ENCODE measurements around the gene FOLR3.
"Not testable (repeated sequence)": the region's sequence is repeated elsewhere in the genome, so short reads cannot be mapped to it uniquely, and the experiment has no call there.

FOLR3 gene

DNA sequence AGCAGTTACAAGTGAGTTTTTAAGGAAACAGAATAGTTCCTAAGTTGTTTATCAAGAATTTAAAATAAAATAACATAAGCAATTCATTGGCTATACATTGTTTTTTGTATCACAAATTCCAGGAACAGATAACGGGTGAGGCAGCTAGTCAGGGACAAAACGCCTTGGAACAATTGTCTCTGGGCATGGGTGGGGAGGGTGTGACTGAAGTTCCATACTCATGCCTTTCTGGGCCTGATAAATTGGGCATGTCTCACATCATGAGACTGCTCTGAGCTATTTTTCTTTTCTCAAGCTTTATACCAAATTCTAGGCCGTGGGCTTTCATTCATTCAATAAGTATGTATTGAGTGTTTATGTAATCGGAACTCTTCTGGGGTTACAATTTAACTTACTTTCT lies 21.6 kb downstream of the FOLR3 start:
- H3K27ac ChIP-seq (ENCODE audit: insufficient read depth, low read length, poor library complexity, severe bottlenecking): no peak overlapping the region
- H3K4me3 ChIP-seq (ENCODE audit: insufficient read depth, low read depth, low read length, poor library complexity, severe bottlenecking): no peak overlapping the region
- no peaks in the 10 kb centered on the region for H3K4me1 ChIP-seq (ENCODE audit: control insufficient read depth, insufficient read depth, low read length, poor library complexity, severe bottlenecking)
- no peaks in the 10 kb centered on the region for H3K36me3 ChIP-seq (ENCODE audit: control insufficient read depth, insufficient read depth, low read length)
- no peaks in the 10 kb centered on the region for H3K9me3 ChIP-seq (ENCODE audit: control insufficient read depth, low read length)
- H3K27me3 ChIP-seq (replicated peaks; ENCODE audit: control insufficient read depth, insufficient read depth, low read length, poor library complexity, severe bottlenecking): peaks cover 4% of the 10 kb centered on the region
- DNase-seq: no peak

DNA sequence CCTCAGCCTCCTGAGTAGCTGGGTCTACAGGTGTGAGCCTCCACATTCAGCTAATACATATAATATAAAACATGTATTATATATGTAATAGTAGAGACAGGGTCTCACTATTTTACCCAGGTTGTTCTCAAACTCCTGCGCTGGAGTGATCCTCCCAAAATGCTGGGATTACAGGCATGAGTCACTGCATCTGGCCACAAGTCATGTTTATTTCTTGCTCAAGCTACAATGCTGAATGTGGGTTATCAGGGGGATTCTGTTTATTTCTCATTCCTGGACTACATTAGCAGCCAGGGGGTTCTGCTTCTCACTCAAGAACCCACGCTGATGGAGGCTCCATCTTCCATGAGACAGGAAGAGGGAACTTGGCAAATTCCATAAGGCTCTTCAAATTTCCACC lies 24.8 kb downstream of the FOLR3 start:
- Histone ChIP-seq H3K4me3 (ENCODE audit: insufficient read depth, low read depth, low read length, poor library complexity, severe bottlenecking) (no peak overlapping the region), H3K36me3 (ENCODE audit: control insufficient read depth, insufficient read depth, low read length) (no peaks in the 10 kb centered on the region), H3K4me1 (ENCODE audit: control insufficient read depth, insufficient read depth, low read length, poor library complexity, severe bottlenecking) (no peaks in the 10 kb centered on the region), H3K27me3 (replicated peaks; ENCODE audit: control insufficient read depth, insufficient read depth, low read length, poor library complexity, severe bottlenecking) (peaks cover 4% of the 10 kb centered on the region), H3K27ac (ENCODE audit: insufficient read depth, low read length, poor library complexity, severe bottlenecking) (no peak overlapping the region), H3K9me3 (ENCODE audit: control insufficient read depth, low read length) (no peaks in the 10 kb centered on the region)
- DNase-seq: no peak

DNA sequence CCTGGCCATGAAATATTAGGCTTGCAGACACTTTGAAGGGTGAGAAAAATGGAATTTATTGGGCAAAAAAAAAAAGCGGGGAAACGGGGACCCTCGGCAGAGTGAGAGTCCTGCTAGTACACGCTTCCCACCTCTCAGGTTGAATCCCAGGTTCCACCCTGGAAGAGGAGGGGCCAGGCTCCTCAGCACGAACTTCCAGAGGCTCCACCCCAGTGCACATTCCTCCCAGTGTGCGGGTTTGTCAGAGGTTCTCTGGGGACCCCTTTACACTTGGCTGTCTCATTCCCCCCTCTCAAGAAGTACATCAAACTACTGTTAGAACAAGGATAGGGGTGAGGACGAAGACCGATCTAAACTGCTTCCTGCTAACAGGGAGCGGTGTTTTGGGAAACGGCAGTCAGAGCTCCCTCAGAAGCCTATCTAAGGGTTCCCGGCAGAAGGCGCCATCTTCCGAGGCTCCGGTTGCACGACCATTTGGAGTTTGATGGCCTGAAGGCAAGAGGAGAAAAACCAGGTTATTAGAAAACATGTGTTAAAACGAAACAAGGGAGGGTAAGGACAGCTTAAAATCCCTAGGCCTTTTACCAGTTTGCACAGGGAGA lies 27.5 kb downstream of the FOLR3 start:
- H3K4me3 ChIP-seq (ENCODE audit: insufficient read depth, low read depth, low read length, poor library complexity, severe bottlenecking): no peak overlapping the region
- H3K4me1 ChIP-seq (ENCODE audit: control insufficient read depth, insufficient read depth, low read length, poor library complexity, severe bottlenecking): no peaks in the 10 kb centered on the region
- H3K27me3 ChIP-seq (replicated peaks; ENCODE audit: control insufficient read depth, insufficient read depth, low read length, poor library complexity, severe bottlenecking): peaks cover 4% of the 10 kb centered on the region
- H3K9me3 ChIP-seq (ENCODE audit: control insufficient read depth, low read length): no peaks in the 10 kb centered on the region
- H3K36me3 ChIP-seq (ENCODE audit: control insufficient read depth, insufficient read depth, low read length): no peaks in the 10 kb centered on the region
- DNase-seq: no peak
- no peak overlapping the region for H3K27ac ChIP-seq (ENCODE audit: insufficient read depth, low read length, poor library complexity, severe bottlenecking)

GRCh38 chr11:72164187-72164586 lies 28.7 kb downstream of the FOLR3 start:
- H3K9me3 ChIP-seq (ENCODE audit: control insufficient read depth, low read length); H3K27ac ChIP-seq (ENCODE audit: insufficient read depth, low read length, poor library complexity, severe bottlenecking); H3K36me3 ChIP-seq (ENCODE audit: control insufficient read depth, insufficient read depth, low read length); DNase-seq; H3K27me3 ChIP-seq (replicated peaks; ENCODE audit: control insufficient read depth, insufficient read depth, low read length, poor library complexity, severe bottlenecking); H3K4me1 ChIP-seq (ENCODE audit: control insufficient read depth, insufficient read depth, low read length, poor library complexity, severe bottlenecking); H3K4me3 ChIP-seq (ENCODE audit: insufficient read depth, low read depth, low read length, poor library complexity, severe bottlenecking): not testable (repeated sequence)

GRCh38 chr11:72169046-72169555 lies 33.6 kb downstream of the FOLR3 start:
- DNase-seq; H3K27ac ChIP-seq (ENCODE audit: insufficient read depth, low read length, poor library complexity, severe bottlenecking); H3K4me3 ChIP-seq (ENCODE audit: insufficient read depth, low read depth, low read length, poor library complexity, severe bottlenecking); H3K9me3 ChIP-seq (ENCODE audit: control insufficient read depth, low read length); H3K27me3 ChIP-seq (replicated peaks; ENCODE audit: control insufficient read depth, insufficient read depth, low read length, poor library complexity, severe bottlenecking); H3K4me1 ChIP-seq (ENCODE audit: control insufficient read depth, insufficient read depth, low read length, poor library complexity, severe bottlenecking); H3K36me3 ChIP-seq (ENCODE audit: control insufficient read depth, insufficient read depth, low read length): not testable (repeated sequence)

GRCh38 chr11:72169754-72170153 lies 34.2 kb downstream of the FOLR3 start:
- H3K27ac ChIP-seq (ENCODE audit: insufficient read depth, low read length, poor library complexity, severe bottlenecking); H3K4me3 ChIP-seq (ENCODE audit: insufficient read depth, low read depth, low read length, poor library complexity, severe bottlenecking); H3K4me1 ChIP-seq (ENCODE audit: control insufficient read depth, insufficient read depth, low read length, poor library complexity, severe bottlenecking); H3K9me3 ChIP-seq (ENCODE audit: control insufficient read depth, low read length); H3K36me3 ChIP-seq (ENCODE audit: control insufficient read depth, insufficient read depth, low read length); H3K27me3 ChIP-seq (replicated peaks; ENCODE audit: control insufficient read depth, insufficient read depth, low read length, poor library complexity, severe bottlenecking); DNase-seq: not testable (repeated sequence)

GRCh38 chr11:72172043-72172442 lies 36.5 kb downstream of the FOLR3 start:
- not testable (repeated sequence) for H3K4me3 ChIP-seq (ENCODE audit: insufficient read depth, low read depth, low read length, poor library complexity, severe bottlenecking); DNase-seq; H3K4me1 ChIP-seq (ENCODE audit: control insufficient read depth, insufficient read depth, low read length, poor library complexity, severe bottlenecking); H3K27me3 ChIP-seq (replicated peaks; ENCODE audit: control insufficient read depth, insufficient read depth, low read length, poor library complexity, severe bottlenecking); H3K27ac ChIP-seq (ENCODE audit: insufficient read depth, low read length, poor library complexity, severe bottlenecking); H3K9me3 ChIP-seq (ENCODE audit: control insufficient read depth, low read length); H3K36me3 ChIP-seq (ENCODE audit: control insufficient read depth, insufficient read depth, low read length)

DNA sequence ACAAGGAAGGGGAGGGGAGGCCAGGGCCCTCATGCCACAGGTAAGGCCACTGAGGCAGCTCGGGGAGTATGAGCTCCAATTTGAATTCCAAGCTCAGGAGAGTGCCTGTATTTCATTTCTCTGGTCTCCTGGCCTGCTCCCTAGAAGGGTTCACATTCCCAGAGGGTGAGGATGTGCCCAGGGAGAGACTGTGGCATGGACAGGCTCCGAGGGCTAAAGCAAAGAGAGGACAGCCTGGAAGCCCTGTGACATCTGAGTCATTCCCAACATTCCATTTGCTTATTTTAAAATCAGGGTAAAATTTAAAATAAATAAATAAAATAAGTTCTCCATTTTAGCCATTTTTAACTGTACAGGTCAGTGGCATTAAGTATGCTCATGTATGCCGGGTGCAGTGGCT lies 37.8 kb downstream of the FOLR3 start:
- no peak for DNase-seq
- Histone ChIP-seq H3K4me3 (ENCODE audit: insufficient read depth, low read depth, low read length, poor library complexity, severe bottlenecking) (no peak overlapping the region), H3K27ac (ENCODE audit: insufficient read depth, low read length, poor library complexity, severe bottlenecking) (no peak overlapping the region), H3K9me3 (ENCODE audit: control insufficient read depth, low read length) (no peaks in the 10 kb centered on the region), H3K27me3 (replicated peaks; ENCODE audit: control insufficient read depth, insufficient read depth, low read length, poor library complexity, severe bottlenecking) (no peaks in the 10 kb centered on the region), H3K36me3 (ENCODE audit: control insufficient read depth, insufficient read depth, low read length) (no peaks in the 10 kb centered on the region), H3K4me1 (ENCODE audit: control insufficient read depth, insufficient read depth, low read length, poor library complexity, severe bottlenecking) (no peaks in the 10 kb centered on the region)

- no peaks in the 10 kb centered on the region for H3K27me3 ChIP-seq (replicated peaks; ENCODE audit: control insufficient read depth, insufficient read depth, low read length, poor library complexity, severe bottlenecking)
- H3K36me3 ChIP-seq (ENCODE audit: control insufficient read depth, insufficient read depth, low read length): no peaks in the 10 kb centered on the region
- no peak for DNase-seq
- no peaks in the 10 kb centered on the region for H3K4me1 ChIP-seq (ENCODE audit: control insufficient read depth, insufficient read depth, low read length, poor library complexity, severe bottlenecking)
- no peaks in the 10 kb centered on the region for H3K9me3 ChIP-seq (ENCODE audit: control insufficient read depth, low read length)
- H3K27ac ChIP-seq (ENCODE audit: insufficient read depth, low read length, poor library complexity, severe bottlenecking): no peak overlapping the region
- no peak overlapping the region for H3K4me3 ChIP-seq (ENCODE audit: insufficient read depth, low read depth, low read length, poor library complexity, severe bottlenecking)
Observed at GRCh38 chr11:72174302-72175070, 39.0 kb downstream of the FOLR3 start.

GRCh38 chr11:72177656-72178055 lies 42.1 kb downstream of the FOLR3 start:
- Histone ChIP-seq H3K4me1 (ENCODE audit: control insufficient read depth, insufficient read depth, low read length, poor library complexity, severe bottlenecking) (no peaks in the 10 kb centered on the region), H3K36me3 (ENCODE audit: control insufficient read depth, insufficient read depth, low read length) (no peaks in the 10 kb centered on the region), H3K9me3 (ENCODE audit: control insufficient read depth, low read length) (no peaks in the 10 kb centered on the region), H3K27me3 (replicated peaks; ENCODE audit: control insufficient read depth, insufficient read depth, low read length, poor library complexity, severe bottlenecking) (no peaks in the 10 kb centered on the region), H3K4me3 (ENCODE audit: insufficient read depth, low read depth, low read length, poor library complexity, severe bottlenecking) (no peak overlapping the region), H3K27ac (ENCODE audit: insufficient read depth, low read length, poor library complexity, severe bottlenecking) (no peak overlapping the region)
- DNase-seq: no peak
